ENCODE measurements around the gene CRAT.

CRAT gene

DNA sequence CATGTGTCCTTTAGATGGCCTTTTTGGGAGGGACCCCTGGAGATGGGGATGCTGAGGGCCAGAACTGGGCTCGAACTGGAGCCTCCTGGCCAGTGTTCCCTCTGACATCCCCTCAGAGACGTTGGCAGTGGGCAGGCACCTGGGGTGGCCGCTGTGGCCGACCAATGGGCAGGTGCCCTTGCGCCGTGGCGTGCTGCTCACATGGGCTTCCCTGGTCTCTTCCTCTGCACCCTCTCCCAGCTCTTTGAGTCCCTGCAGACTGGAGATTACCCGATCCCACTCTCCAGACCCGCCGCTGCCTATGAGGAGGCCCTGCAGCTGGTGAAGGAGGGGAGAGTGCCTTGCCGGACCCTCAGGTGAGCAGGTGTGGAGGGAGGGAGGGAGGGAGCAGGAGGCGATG, 49.6 kb downstream of the CRAT start:
- TF ChIP-seq, protein P1, sequence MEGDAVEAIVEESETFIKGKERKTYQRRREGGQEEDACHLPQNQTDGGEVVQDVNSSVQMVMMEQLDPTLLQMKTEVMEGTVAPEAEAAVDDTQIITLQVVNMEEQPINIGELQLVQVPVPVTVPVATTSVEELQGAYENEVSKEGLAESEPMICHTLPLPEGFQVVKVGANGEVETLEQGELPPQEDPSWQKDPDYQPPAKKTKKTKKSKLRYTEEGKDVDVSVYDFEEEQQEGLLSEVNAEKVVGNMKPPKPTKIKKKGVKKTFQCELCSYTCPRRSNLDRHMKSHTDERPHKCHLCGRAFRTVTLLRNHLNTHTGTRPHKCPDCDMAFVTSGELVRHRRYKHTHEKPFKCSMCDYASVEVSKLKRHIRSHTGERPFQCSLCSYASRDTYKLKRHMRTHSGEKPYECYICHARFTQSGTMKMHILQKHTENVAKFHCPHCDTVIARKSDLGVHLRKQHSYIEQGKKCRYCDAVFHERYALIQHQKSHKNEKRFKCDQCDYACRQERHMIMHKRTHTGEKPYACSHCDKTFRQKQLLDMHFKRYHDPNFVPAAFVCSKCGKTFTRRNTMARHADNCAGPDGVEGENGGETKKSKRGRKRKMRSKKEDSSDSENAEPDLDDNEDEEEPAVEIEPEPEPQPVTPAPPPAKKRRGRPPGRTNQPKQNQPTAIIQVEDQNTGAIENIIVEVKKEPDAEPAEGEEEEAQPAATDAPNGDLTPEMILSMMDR (conservative IDR thresholded peaks at IDR 0.05; ENCODE audit: low read depth, low read length) = no peak
- DNase-seq (ENCODE audit: low read depth) = no peak
- no peak overlapping the region for H3K4me3 ChIP-seq (ENCODE audit: low read length)

DNA sequence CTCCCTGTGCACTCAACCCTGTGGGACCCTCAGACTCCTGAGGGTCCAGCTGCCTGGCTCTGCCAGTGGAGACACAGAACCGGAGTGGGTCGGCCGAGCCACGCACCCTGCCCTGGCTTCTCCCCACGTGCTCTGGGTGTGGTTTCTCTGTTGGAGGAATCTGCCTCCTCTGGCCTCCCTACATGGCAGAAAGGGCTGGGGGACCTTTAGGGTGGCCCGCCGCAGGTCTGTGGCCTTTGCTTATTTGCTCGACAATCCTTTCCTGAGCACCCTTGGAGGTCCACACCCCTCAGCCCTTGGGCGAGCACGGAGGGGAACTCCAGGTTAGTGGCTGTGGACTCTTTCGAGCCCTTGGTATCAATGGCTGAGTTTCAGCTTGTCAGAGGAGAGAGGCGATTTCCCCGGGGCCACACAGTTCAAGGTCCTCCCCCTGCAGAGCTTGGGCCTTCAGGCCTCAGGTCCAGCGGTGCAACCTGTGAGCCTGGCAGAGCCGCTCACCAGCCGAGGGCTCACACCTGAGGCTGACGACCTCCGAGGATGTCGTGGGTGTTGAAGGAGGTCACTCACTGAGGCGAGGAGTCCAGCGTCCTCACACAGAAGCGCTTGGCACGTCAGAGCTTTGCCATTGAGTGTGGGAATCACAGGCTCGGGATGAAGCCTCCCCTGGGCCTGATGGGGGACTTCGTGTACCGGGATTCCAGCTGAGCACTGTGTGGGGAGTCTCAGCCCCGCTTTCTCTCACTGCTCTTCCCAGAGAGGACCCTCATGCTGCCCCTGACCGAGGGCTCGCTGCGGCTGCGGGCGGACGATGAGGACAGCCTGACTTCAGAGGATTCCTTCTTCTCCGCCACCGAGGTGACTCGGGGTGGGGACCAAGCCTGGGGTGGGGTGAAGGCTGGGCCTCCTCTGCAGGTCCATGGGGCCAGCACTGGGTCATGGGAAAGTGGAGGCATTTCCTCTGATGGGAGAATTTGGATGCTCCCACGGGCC, 50.5 kb downstream of the CRAT start:
- no peak overlapping the region for H3K4me3 ChIP-seq (ENCODE audit: low read length)
- no peak for DNase-seq (ENCODE audit: low read depth)
- TF ChIP-seq, protein P1 (conservative IDR thresholded peaks at IDR 0.05; ENCODE audit: low read depth, low read length) = no peak

DNA sequence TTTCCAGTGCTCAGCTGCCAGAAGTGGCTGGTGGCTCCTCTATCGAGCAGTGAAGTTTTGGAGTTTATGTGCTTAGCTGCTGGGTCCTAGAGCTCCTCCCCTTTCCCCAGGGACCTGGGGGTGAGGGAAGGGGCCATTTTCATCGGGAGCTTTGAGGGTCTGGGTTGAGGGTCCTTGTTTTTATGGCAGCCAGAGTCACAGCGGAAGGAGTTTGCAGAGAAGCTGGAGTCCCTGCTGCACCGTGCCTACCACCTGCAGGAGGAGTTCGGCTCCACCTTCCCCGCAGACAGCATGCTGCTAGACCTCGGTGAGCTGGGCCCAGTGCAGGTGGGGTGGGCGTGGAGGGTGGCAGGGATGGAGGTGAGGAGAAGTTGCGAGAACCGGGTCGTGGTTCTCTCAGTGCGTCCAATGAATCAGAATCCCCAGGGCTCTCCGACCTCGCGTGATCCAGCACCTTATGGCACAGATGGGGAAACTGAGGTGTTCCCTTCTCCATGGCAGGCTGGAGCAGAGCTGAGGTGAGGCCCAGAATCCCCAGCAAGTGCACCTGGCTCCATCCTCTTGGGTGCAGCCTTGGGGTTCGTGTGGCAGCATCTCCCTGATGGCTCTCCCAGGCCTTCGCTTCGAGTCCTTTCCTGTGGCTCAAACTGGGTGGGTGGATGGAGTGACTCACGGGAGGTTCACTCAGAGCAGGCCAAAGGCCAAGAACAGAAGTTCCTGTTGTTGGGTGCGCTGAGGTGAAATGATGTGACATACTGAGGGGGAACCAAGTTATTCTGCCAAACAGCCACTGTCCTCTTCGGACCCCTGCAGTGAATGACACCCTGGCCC, 51.4 kb downstream of the CRAT start:
- no peak for DNase-seq (ENCODE audit: low read depth)
- no peak overlapping the region for H3K4me3 ChIP-seq (ENCODE audit: low read length)
- TF ChIP-seq, protein P1 (conservative IDR thresholded peaks at IDR 0.05; ENCODE audit: low read depth, low read length) = no peak

DNA sequence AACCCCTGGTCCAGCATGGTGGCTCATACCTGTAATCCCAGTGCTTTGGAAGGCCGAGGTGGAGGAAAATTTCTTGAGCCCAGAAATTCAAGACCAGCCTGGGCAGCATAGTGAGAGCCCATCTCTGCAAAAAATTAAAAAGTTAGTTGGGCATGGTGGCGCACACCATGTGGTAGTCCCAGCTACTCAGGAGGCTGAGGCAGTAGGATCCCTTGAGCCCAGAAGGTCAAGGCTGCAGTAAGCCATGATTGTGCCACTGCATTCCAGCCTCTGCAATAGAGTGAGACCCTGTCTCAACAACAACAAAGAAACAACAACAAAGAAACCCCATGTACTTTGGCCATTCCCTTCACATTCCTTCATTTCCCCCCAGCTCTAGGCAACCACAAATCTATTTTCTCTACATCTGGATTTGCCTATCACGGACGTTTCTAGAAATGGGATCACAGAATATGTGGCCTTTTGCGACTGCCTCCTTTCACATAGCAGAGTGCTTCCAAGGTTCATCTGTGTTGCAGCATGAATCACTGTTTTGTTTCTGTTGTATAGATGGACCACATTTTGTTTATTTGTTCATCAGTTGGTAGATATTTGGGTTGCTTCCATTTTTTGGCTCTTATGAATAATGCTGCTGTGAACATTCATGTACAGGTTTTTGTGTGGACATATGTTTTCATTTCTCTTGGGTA, 56.3 kb downstream of the CRAT start:
- no peak for DNase-seq (ENCODE audit: low read depth)
- TF ChIP-seq, protein P1 (conservative IDR thresholded peaks at IDR 0.05; ENCODE audit: low read depth, low read length) = no peak
- no peak overlapping the region for H3K4me3 ChIP-seq (ENCODE audit: low read length)

DNA sequence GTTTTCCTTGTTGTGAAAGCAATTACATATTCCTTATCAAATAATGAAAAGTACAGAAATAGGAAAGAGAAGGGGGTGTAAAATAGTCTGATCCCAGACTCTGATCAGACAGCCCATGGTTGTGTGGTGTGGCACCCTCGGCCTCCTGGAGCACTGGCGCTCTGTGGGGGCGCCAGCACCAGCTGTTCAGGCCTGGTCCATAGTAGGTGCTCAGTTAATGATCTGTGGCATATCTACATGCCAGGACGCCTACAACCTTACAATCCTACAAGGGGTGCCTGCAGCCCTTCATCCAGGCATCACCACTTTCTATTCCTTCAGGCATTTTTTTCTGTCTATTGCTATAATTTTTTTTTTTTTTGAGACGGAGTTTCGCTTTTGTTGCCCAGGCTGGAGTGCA, 57.6 kb downstream of the CRAT start:
- H3K4me3 ChIP-seq (ENCODE audit: low read length) = no peak overlapping the region
- no peak for DNase-seq (ENCODE audit: low read depth)

DNA sequence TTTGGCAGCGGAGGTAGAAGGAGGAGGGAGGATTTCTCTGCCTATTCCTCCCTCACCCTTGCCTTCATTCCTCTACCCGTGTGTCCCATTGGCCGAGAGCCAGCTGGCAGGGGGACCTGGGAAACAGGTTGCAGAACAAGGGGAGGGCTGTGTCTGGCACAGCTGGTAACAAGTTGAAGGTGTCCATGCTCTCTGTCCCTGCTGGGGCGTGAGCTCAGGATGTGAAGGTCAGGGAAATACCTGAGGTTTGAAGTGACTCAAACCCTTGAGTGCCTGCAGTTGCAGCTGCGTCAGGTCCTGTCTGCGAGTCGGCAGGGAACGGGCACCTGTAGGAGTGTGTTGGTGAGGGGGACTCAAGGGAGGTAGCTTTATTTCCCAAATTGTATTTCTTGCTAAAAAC, 58.0 kb downstream of the CRAT start:
- H3K4me3 ChIP-seq (ENCODE audit: low read length) = no peak overlapping the region
- no peak for DNase-seq (ENCODE audit: low read depth)
- TF ChIP-seq, protein P1 (conservative IDR thresholded peaks at IDR 0.05; ENCODE audit: low read depth, low read length) = no peak

More for the DNA sequence above, 57.6 kb downstream of the CRAT start:
- TF ChIP-seq, protein P1 (conservative IDR thresholded peaks at IDR 0.05; ENCODE audit: low read depth, low read length) = no peak
